AG04449 (cell line): ENCODE data around the gene GATAD1.

Source experiments
- CTCF ChIA-PET: fragments of 350-600 bp; formaldehyde crosslinking; extraction: SDS; loops from one replicate; lab custom pipeline; 2021; ENCODE audit warnings: antibody characterized with exemption; lab: Yijun Ruan, JAX
- POLR2A ChIA-PET: fragments of 400-600, 350-600 bp; formaldehyde crosslinking; extraction: SDS; loops from one replicate; lab custom pipeline; 2020; ENCODE audit warnings: antibody characterized with exemption, inconsistent platforms; lab: Yijun Ruan, JAX
- DNase-seq: peaks from one replicate; pipeline ENCODE4 v3.0.0-alpha.2; 2010; ENCODE audit warnings: low read depth, low spot score
- H3K4me3 ChIP-seq: 2 replicates; pipeline ENCODE4 v1.5.1; 2011; ENCODE audit warnings: low read depth, mild to moderate bottlenecking, control low read depth, low read length
- TF ChIP-seq, protein P1 (sequence below): IDR thresholded peaks from one replicate; pipeline ENCODE4 v1.5.1; 2011; ENCODE audit warnings: mild to moderate bottlenecking, moderate library complexity, low read length, control low read depth, inconsistent platforms; ENCODE audit not compliant: insufficient read depth; ENCODE audit errors: missing control alignments

Gene GATAD1

DNA sequence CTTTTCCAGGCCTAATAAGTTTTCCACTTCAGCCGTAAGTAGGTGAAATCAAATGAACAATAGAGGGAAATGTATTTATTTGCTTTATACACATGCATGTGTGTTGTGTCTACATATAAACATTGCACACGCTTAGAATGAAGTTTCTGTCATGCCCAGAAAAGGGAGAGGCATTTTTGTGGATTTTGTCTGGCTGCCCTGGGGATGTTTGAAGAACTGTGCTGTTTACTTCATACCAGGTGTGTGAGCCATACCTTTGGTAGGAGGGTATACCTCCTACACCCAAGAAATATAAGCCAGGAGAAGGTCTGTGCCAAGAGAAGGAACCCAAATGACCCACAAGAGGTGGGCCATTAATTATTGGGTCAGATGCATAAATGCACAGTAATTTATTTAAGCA lies 12.8 kb downstream of the GATAD1 start:
- H3K4me3 ChIP-seq = no peak overlapping the region
- DNase-seq = no peak
- ChIA-PET POLR2A (interaction anchor here (1.5 kb wide), 1 partner anchor 13 kb away, joined by 7 read pairs; the partner anchor contains the start of gene GATAD1), CTCF (interaction anchor here (1.0 to 2.7 kb wide), 8 partner anchors 9 to 630 kb away, joined by 3 to 25 read pairs (median 8); partner anchors contain the start of genes GATAD1 and LRRD1)
- TF ChIP-seq, protein P1, sequence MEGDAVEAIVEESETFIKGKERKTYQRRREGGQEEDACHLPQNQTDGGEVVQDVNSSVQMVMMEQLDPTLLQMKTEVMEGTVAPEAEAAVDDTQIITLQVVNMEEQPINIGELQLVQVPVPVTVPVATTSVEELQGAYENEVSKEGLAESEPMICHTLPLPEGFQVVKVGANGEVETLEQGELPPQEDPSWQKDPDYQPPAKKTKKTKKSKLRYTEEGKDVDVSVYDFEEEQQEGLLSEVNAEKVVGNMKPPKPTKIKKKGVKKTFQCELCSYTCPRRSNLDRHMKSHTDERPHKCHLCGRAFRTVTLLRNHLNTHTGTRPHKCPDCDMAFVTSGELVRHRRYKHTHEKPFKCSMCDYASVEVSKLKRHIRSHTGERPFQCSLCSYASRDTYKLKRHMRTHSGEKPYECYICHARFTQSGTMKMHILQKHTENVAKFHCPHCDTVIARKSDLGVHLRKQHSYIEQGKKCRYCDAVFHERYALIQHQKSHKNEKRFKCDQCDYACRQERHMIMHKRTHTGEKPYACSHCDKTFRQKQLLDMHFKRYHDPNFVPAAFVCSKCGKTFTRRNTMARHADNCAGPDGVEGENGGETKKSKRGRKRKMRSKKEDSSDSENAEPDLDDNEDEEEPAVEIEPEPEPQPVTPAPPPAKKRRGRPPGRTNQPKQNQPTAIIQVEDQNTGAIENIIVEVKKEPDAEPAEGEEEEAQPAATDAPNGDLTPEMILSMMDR = no peak

DNA sequence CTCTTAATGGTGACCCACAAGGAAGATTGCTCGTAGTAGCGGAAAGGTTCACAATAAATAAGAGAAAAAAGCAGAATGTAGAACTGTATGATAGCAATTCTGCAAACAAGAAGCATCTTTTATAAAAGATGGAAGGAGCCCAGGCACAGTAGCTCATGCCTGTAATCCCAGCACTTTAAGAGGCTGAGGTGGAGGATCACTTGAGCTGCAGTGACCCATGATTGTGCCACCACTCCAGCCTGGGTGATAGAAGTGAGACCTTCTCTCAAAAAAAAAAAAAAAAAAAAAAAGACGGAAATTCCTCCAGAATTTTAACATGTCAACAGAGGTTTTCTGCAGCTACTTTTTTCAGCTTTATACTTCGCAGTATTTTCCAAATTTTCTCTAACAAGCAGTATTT lies 13.2 kb downstream of the GATAD1 start:
- CTCF ChIA-PET = interaction anchor here (0.7 to 2.7 kb wide), 22 partner anchors 9 to 630 kb away, joined by 3 to 25 read pairs (median 4); partner anchors contain the start of genes CYP51A1, ERVW-1, GATAD1 and LRRD1
- no peak overlapping the region for H3K4me3 ChIP-seq
- no peak for DNase-seq
- TF ChIP-seq, protein P1 = no peak
- POLR2A ChIA-PET = interaction anchor here (1.5 kb wide), 1 partner anchor 13 kb away, joined by 7 read pairs; the partner anchor contains the start of gene GATAD1

DNA sequence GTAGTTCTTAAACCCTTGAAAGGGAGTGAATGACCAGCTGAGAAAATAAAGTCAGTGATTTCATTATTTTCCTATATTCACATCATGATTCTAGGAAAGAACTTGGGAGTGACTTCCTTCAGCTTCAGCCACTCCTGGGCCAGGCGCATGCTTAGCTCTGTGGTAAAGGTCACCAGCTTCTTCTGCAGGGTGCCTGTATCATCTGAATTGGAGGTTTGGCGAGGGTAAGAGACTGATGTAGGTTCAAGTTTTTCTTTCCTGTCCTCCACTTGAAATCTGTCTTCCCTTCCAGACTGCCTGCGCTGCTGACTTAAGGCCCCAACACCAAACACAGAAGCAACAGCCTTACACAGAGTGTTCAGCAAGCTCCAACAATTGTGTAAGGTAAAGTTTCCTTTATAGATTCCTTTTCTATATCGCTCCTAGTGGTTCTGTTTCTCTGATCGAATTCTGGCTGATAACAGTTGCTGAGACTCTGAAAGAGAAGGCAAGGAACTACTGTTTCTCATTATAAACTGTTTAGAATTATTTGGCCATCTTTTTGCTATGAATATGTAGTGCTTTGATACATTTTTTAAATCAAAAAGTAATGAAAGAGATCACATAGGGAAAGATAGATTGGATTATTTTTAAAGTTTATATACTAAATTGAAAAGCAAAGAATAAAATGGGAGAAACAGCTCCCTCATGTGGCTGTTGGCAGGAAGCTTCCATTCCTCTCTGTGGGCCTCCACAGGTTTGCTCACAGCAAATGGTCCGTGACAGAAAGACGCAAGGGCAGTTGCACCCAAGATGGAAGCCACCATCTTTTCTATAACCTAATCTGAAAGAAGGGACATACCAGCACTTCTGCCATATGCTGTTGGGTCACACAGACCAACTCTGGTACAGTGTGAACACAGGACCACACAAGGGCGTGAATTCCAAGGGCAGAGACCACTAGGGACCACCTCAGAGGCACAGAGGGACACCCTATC lies 14.0 kb downstream of the GATAD1 start:
- DNase-seq = no peak
- TF ChIP-seq, protein P1 = peak; percentile 65
- ChIA-PET CTCF (interaction anchor here (0.6 to 2.7 kb wide), 27 partner anchors 10 to 631 kb away, joined by 3 to 25 read pairs (median 4); partner anchors contain the start of genes CYP51A1, ERVW-1, GATAD1 and LRRD1), POLR2A (interaction anchor here (1.5 kb wide), 1 partner anchor 14 kb away, joined by 7 read pairs; the partner anchor contains the start of gene GATAD1)
- no peak overlapping the region for H3K4me3 ChIP-seq

DNA sequence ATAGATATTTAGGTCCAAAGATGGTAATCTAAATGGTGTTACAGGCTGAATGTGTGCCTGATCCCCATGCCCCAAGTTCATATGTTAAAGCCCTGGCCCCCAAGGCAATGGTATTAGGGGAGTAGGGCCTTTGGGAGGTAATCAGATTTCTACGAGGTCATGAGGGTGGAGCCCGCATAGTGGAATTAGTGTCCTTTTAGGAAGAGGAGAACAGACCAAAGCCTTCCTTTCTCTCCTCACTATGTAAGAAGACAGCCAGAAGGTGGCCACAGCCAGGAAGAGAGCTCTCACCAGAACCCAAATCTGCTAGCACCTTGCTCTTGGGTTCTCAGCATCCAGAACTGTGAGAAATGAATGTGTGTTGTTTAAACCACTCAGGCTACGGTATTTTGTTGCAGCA lies 15.3 kb downstream of the GATAD1 start:
- CTCF ChIA-PET = interaction anchor here (0.7 kb wide), 1 partner anchor 14 kb away, joined by 3 read pairs; no protein-coding TSS in a partner anchor
- no peak overlapping the region for H3K4me3 ChIP-seq
- POLR2A ChIA-PET = no interaction called here
- TF ChIP-seq, protein P1 = no peak
- no peak for DNase-seq

DNA sequence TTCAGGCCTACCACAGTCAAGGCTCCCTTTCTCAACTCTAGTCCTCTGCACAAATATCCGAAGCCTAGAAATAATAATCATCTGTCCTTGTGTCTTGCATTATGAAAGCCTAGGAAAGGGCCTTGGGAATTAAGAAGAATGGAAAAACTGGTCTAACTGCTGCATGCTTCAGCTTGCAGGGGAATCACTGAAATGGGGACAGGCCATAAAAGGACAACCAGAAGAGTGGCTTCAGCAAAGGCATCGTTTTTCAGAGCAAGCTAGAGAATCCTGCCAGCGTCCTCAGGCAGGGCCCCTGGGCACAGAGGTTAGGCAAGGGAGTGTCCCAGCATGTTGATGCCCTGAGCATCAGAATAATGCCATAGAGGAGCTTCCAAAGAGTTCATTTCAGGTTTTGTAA lies 17.2 kb downstream of the GATAD1 start:
- TF ChIP-seq, protein P1 = no peak
- ChIA-PET CTCF (interaction anchor here (0.9 to 1.3 kb wide), 2 partner anchors 8 to 16 kb away, joined by 3 to 4 read pairs; no protein-coding TSS in a partner anchor), POLR2A (no interaction called here)
- H3K4me3 ChIP-seq = no peak overlapping the region
- no peak for DNase-seq
